GM12878 (cell line): ENCODE data around the gene ZFP36. TPM values are rescaled to one million over a fixed set of nuclear protein-coding genes. Genes with fewer than 3 reads are reported as not detected.

Source experiments
- BACH1 ChIP-seq: fragments of 450-650 bp; IDR thresholded peaks from 2 replicates; pipeline ENCODE4 v1.6.1; 2017; ENCODE audit warnings: mild to moderate bottlenecking, borderline replicate concordance
- BMI1 ChIP-seq: fragments of 450-650 bp; IDR thresholded peaks from 2 replicates; pipeline ENCODE4 v1.6.1; 2016; ENCODE audit warnings: mild to moderate bottlenecking, moderate library complexity, borderline replicate concordance
- BRCA1 ChIP-seq: IDR thresholded peaks from 2 replicates; pipeline ENCODE4 v1.6.1; 2011; ENCODE audit warnings: low read depth, low read length, improper control_type of control experiment
- CBFB ChIP-seq: IDR thresholded peaks from 2 replicates; pipeline ENCODE4 v1.6.1; 2016; ENCODE audit warnings: antibody characterized with exemption, low read depth
- ETV6 ChIP-seq, 2 experiments: fragments of 450-650 bp in 1 of 2; IDR thresholded peaks in 1 of 2; conservative IDR thresholded peaks in 1 of 2; 2 replicates each; pipeline ENCODE4 v1.6.1; 2014; ENCODE audit warnings: antibody characterized with exemption in 1 of 2, borderline replicate concordance in 1 of 2, low read depth in 1 of 2, mild to moderate bottlenecking in 1 of 2, moderate library complexity in 1 of 2
- GABPA ChIP-seq: IDR thresholded peaks from 2 replicates; pipeline ENCODE4 v1.6.1; 2014; ENCODE audit warnings: antibody characterized with exemption, low read depth, mild to moderate bottlenecking, inconsistent platforms
- HCFC1 ChIP-seq: fragments of 150-350 bp; IDR thresholded peaks from 2 replicates; pipeline ENCODE4 v1.6.1; 2014; ENCODE audit warnings: low read length
- HDAC6 ChIP-seq: fragments of 200-600 bp; sonication (generic); IDR thresholded peaks from one replicate; pipeline ENCODE4 v1.8.0; 2017; ENCODE audit warnings: antibody characterized with exemption; ENCODE audit not compliant: unreplicated experiment
- HDGF ChIP-seq: fragments of 450-650 bp; IDR thresholded peaks from 2 replicates; pipeline ENCODE4 v1.6.1; 2016; ENCODE audit warnings: antibody characterized with exemption
- IKZF1 ChIP-seq: fragments of 450-650 bp; conservative IDR thresholded peaks from 2 replicates; pipeline ENCODE4 v1.6.1; 2017; ENCODE audit warnings: antibody characterized with exemption, mild to moderate bottlenecking
- NR2F1 ChIP-seq: fragments of 450-650 bp; conservative IDR thresholded peaks from 2 replicates; pipeline ENCODE4 v1.6.1; 2017; ENCODE audit warnings: mild to moderate bottlenecking
- NRF1 ChIP-seq: conservative IDR thresholded peaks from 2 replicates; pipeline ENCODE4 v1.6.1; 2011; ENCODE audit warnings: mild to moderate bottlenecking, low read depth, low read length, improper control_type of control experiment
- PML ChIP-seq: IDR thresholded peaks from 2 replicates; pipeline ENCODE4 v1.6.1; 2012; ENCODE audit warnings: low read length, inconsistent platforms
- RAD21 ChIP-seq: IDR thresholded peaks from 2 replicates; pipeline ENCODE4 v1.6.1; 2011; ENCODE audit warnings: mild to moderate bottlenecking, low read depth, low read length, moderate library complexity; ENCODE audit not compliant: insufficient read depth
- RELA ChIP-seq: fragments of 450-650 bp; IDR thresholded peaks from 2 replicates; pipeline ENCODE4 v1.8.0; 2014; ENCODE audit warnings: borderline replicate concordance; ENCODE audit not compliant: partially characterized antibody
- RUNX3 ChIP-seq: IDR thresholded peaks from 2 replicates; pipeline ENCODE4 v1.6.1; 2012; ENCODE audit warnings: low read length, inconsistent platforms
- TBL1XR1 ChIP-seq: IDR thresholded peaks from 2 replicates; pipeline ENCODE4 v1.6.1; 2012; ENCODE audit warnings: low read depth, low read length, improper control_type of control experiment
- YY1 ChIP-seq: IDR thresholded peaks from 2 replicates; pipeline ENCODE4 v1.6.1; 2011; ENCODE audit warnings: low read depth, mild to moderate bottlenecking, low read length
- ZBED1 ChIP-seq: IDR thresholded peaks from 2 replicates; pipeline ENCODE4 v1.6.1; 2016; ENCODE audit warnings: borderline replicate concordance
- ZNF207 ChIP-seq: fragments of 450-650 bp; IDR thresholded peaks from 2 replicates; pipeline ENCODE4 v1.6.1; 2014; ENCODE audit warnings: antibody characterized with exemption, mild to moderate bottlenecking, borderline replicate concordance
- ZZZ3 ChIP-seq: IDR thresholded peaks from 2 replicates; pipeline ENCODE4 v1.6.1; 2011; ENCODE audit warnings: low read depth; ENCODE audit not compliant: control insufficient read depth, insufficient read length
- polyA plus RNA-seq, 11 experiments: library from polyadenylated mRNA; depleted of rRNA in 4 of 11; unstranded in 6 of 11; stranded (reverse) in 5 of 11; fragments of >200 nt; fragmentation: Nextera tagmentation in 4 of 11; fragmentation: Illumina TruSeq in 1 of 11; extraction: Ambion mirVana in 4 of 11; extraction: Trizol in 1 of 11; gene quantifications; 1 replicate in 1 of 11; 2 replicates in 10 of 11; pipeline versions ENCODE4 v1.2.1 to v1.2.3, GENCODE V29; 2011 to 2016; ENCODE audit warnings: inconsistent platforms in 2 of 11, missing spikeins in 2 of 11, low read depth in 1 of 11
- total RNA-seq, 4 experiments: library from RNA; depleted of rRNA in 3 of 4; stranded (reverse); fragments of >200 nt in 3 of 4; fragmentation: Illumina TruSeq in 1 of 4; extraction: Trizol in 1 of 4; gene quantifications; 2 replicates each; pipeline versions ENCODE4 v1.2.1 to v1.2.3, GENCODE V29; 2013 to 2021
- TF ChIP-seq, protein P1 (sequence below): fragments of 450-650 bp; formaldehyde crosslinking; IDR thresholded peaks from 2 replicates; pipeline ENCODE4 v1.5.0; 2022; ENCODE audit warnings: mild to moderate bottlenecking, missing genetic modification characterization
- TF ChIP-seq, protein P2 (sequence below): IDR thresholded peaks from 2 replicates; pipeline ENCODE4 v1.6.1; 2011; ENCODE audit warnings: low read depth, mild to moderate bottlenecking, low read length, moderate library complexity, borderline replicate concordance; ENCODE audit errors: extremely low read depth
- TF ChIP-seq, protein P3 (sequence below): IDR thresholded peaks from 2 replicates; pipeline ENCODE4 v1.6.1; 2011; ENCODE audit warnings: mild to moderate bottlenecking, low read depth, low read length, moderate library complexity; ENCODE audit not compliant: insufficient replicate concordance

Gene ZFP36
- total and polyA plus RNA-seq, 10 of the 15 experiments (the other 5 are each of a cell fraction or from before 2014, with no cell fraction given) = 5.3 to 55.0 (median 18.1) TPM

DNA sequence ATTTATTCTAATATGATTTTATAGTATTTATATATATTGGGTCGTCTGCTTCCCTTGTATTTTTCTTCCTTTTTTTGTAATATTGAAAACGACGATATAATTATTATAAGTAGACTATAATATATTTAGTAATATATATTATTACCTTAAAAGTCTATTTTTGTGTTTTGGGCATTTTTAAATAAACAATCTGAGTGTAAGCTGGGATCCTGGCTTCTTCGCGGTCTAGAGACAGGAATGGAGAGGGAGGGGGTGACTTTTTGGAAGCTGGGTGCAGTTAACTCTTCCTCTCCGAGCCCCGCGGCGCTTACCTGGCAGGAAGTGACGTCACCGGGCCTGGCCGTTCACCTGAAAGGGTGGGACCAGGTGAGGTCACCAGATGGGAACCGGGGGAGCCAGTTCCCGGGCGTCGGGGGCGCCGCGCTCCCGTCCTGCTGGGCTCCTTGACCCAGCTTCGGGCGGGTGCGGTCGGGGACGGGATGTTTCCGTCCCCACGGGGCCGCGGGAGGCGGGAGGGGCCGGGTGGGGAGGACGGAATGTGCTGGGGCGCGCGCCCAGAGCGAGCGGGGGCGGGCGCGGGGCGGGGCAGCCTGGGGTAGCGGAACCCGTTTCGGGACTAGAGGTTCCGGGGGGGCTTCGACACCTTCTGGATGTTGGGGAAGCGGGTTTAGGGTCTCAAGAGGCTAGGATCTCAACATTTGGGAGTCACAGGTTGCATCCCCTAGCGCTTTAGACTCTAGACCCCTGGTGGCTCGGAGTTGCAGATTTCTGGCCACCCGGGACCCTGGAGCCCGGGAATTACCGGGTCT is 2.8 kb downstream of the ZFP36 start (continued):
- TF ChIP-seq, protein P1, sequence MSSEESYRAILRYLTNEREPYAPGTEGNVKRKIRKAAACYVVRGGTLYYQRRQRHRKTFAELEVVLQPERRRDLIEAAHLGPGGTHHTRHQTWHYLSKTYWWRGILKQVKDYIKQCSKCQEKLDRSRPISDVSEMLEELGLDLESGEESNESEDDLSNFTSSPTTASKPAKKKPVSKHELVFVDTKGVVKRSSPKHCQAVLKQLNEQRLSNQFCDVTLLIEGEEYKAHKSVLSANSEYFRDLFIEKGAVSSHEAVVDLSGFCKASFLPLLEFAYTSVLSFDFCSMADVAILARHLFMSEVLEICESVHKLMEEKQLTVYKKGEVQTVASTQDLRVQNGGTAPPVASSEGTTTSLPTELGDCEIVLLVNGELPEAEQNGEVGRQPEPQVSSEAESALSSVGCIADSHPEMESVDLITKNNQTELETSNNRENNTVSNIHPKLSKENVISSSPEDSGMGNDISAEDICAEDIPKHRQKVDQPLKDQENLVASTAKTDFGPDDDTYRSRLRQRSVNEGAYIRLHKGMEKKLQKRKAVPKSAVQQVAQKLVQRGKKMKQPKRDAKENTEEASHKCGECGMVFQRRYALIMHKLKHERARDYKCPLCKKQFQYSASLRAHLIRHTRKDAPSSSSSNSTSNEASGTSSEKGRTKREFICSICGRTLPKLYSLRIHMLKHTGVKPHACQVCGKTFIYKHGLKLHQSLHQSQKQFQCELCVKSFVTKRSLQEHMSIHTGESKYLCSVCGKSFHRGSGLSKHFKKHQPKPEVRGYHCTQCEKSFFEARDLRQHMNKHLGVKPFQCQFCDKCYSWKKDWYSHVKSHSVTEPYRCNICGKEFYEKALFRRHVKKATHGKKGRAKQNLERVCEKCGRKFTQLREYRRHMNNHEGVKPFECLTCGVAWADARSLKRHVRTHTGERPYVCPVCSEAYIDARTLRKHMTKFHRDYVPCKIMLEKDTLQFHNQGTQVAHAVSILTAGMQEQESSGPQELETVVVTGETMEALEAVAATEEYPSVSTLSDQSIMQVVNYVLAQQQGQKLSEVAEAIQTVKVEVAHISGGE (CRISPR knock-in tag) = no peak; the same call in 1 of the 2 replicates
- no peak for TF ChIP-seq ETV6 (conservative IDR thresholded peaks at IDR 0.05 in 1 of 2, IDR thresholded peaks at IDR 0.05 in 1 of 2; ENCODE audit: borderline replicate concordance in 1 of 2, low read depth in 1 of 2)
- TF ChIP-seq ZNF207 = no peak
- TF ChIP-seq RUNX3 = no peak
- TF ChIP-seq ZBED1 = no peak
- peak; percentile 97; the same call in 1 of the 2 replicates for TF ChIP-seq IKZF1
- TF ChIP-seq NR2F1 = no peak
- TF ChIP-seq YY1 = no peak
- no peak for TF ChIP-seq NRF1
- no peak for TF ChIP-seq RAD21
- TF ChIP-seq HDAC6 = peak; percentile 55
- TF ChIP-seq RELA = peak; percentile 31
- no peak for TF ChIP-seq GABPA
- TF ChIP-seq BACH1 = peak; percentile 97
- no peak for TF ChIP-seq HDGF
- peak; percentile 19; the same call in 1 of the 2 replicates for TF ChIP-seq BMI1
- no peak for TF ChIP-seq HCFC1
- no peak for TF ChIP-seq BRCA1
- TF ChIP-seq, protein P2, sequence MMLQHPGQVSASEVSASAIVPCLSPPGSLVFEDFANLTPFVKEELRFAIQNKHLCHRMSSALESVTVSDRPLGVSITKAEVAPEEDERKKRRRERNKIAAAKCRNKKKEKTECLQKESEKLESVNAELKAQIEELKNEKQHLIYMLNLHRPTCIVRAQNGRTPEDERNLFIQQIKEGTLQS = no peak
- TF ChIP-seq PML = no peak
- no peak for TF ChIP-seq ZZZ3
- TF ChIP-seq TBL1XR1 = no peak
- no peak for TF ChIP-seq CBFB
- TF ChIP-seq, protein P3, sequence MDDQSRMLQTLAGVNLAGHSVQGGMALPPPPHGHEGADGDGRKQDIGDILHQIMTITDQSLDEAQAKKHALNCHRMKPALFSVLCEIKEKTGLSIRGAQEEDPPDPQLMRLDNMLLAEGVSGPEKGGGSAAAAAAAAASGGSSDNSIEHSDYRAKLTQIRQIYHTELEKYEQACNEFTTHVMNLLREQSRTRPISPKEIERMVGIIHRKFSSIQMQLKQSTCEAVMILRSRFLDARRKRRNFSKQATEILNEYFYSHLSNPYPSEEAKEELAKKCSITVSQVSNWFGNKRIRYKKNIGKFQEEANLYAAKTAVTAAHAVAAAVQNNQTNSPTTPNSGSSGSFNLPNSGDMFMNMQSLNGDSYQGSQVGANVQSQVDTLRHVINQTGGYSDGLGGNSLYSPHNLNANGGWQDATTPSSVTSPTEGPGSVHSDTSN = peak; percentile 37
